K562 (cell line): ENCODE measurements around the gene ESR2. TPM values are rescaled to one million over a fixed set of nuclear protein-coding genes. Genes with fewer than 3 reads are reported as not detected.

Experiments used
- ATAC-seq: fragments of 200-7000 bp; cut with Tn5 transposase; 3 replicates; pipeline ENCODE4 v1.9.1; 2020; ENCODE audit warnings: moderate library complexity
- BruUV-seq: library from RNA; stranded (reverse); fragments of 400-500 nt; replicated peaks from 2 replicates; lab custom pipeline; 2021; lab: Mats Ljungman, UMichigan
- CTCF ChIA-PET: fragments of 300-600 bp; formaldehyde crosslinking; extraction: SDS; loops from one replicate; lab custom pipeline; 2021; ENCODE audit warnings: low intra/inter-chr PET ratio; lab: Yijun Ruan, JAX
- POLR2A ChIA-PET: fragments of 300-600, 350-650 bp; sonication (Branson Sonifier 250); formaldehyde crosslinking; extraction: SDS; loops from one replicate; lab custom pipeline; 2021; ENCODE audit warnings: antibody characterized with exemption, inconsistent platforms; lab: Yijun Ruan, JAX
- DNase-seq, 4 experiments: peaks; one replicate each; pipeline versions ENCODE4 v3.0.0 to v3.0.0-alpha.2; 2011 to 2018; ENCODE audit warnings: low spot score in 3 of 4, mixed read lengths in 3 of 4; ENCODE audit errors: extremely low read depth in 1 of 4
- FAIRE-seq: peaks from 2 replicates; lab custom pipeline; 2011; peaks lifted over from hg19 to GRCh38; lab: Jason Lieb, UNC
- H2AFZ ChIP-seq: 2 replicates; pipeline ENCODE4 v1.6.0; 2011; ENCODE audit warnings: low read depth, low read length, control low read depth, inconsistent platforms
- H3K27ac ChIP-seq: fragments of 200-600 bp; 3 replicates; pipeline ENCODE4 v1.8.0; 2011; ENCODE audit warnings: low read depth, mild to moderate bottlenecking, control low read depth, inconsistent platforms, low read length, moderate library complexity, mixed read lengths; ENCODE audit errors: extremely low read depth
- H3K27me3 ChIP-seq, 2 experiments: fragments of 300-600 bp in 1 of 2; 2 replicates in 1 of 2; 3 replicates in 1 of 2; pipeline versions ENCODE4 v1.6.0 to v1.8.0; 2011; ENCODE audit warnings: inconsistent platforms in 2 of 2, low read length in 2 of 2, mild to moderate bottlenecking in 1 of 2, mixed read lengths in 1 of 2, moderate library complexity in 1 of 2; ENCODE audit not compliant: control insufficient read depth in 2 of 2, insufficient read depth in 2 of 2
- H3K36me3 ChIP-seq: fragments of 300-600 bp; 3 replicates; pipeline ENCODE4 v1.8.0; 2011; ENCODE audit warnings: mild to moderate bottlenecking, low read length, inconsistent platforms; ENCODE audit not compliant: control insufficient read depth, insufficient read depth
- H3K4me1 ChIP-seq, 2 experiments: fragments of 200-600 bp in 1 of 2; replicated peaks in 1 of 2; 2 replicates in 1 of 2; 3 replicates in 1 of 2; pipeline versions ENCODE4 v1.5.1 to v1.8.0; 2011; ENCODE audit warnings: inconsistent platforms in 2 of 2, low read length in 2 of 2, mild to moderate bottlenecking in 1 of 2, mixed read lengths in 1 of 2, moderate library complexity in 1 of 2; ENCODE audit not compliant: control insufficient read depth in 2 of 2, insufficient read depth in 2 of 2
- H3K4me2 ChIP-seq: 2 replicates; pipeline ENCODE4 v1.6.1; 2011; ENCODE audit warnings: low read length, control low read depth, inconsistent platforms, mixed read lengths; ENCODE audit not compliant: insufficient read depth
- H3K4me3 ChIP-seq: fragments of 200-600 bp; sonication (generic), shearing (Covaris generic); 2 replicates; pipeline ENCODE4 v1.5.1; 2016; ENCODE audit warnings: control low read depth, inconsistent platforms
- H3K79me2 ChIP-seq: fragments of 200-600 bp; 3 replicates; pipeline ENCODE4 v1.8.0; 2011; ENCODE audit warnings: low read length, inconsistent platforms; ENCODE audit not compliant: control insufficient read depth, insufficient read depth
- H3K9ac ChIP-seq, 2 experiments: 2 replicates each; pipeline versions ENCODE4 v1.6.0 to v1.6.1; 2011; ENCODE audit warnings: low read depth in 2 of 2, low read length in 2 of 2, control low read depth in 1 of 2, inconsistent platforms in 1 of 2, mild to moderate bottlenecking in 1 of 2, mixed read lengths in 1 of 2; ENCODE audit not compliant: insufficient read depth in 1 of 2
- H3K9me1 ChIP-seq: one replicate; pipeline ENCODE4 v1.6.0; 2011; ENCODE audit warnings: inconsistent platforms, mild to moderate bottlenecking, low read length, moderate library complexity; ENCODE audit not compliant: control insufficient read depth, insufficient read depth
- H3K9me3 ChIP-seq: replicated peaks from 2 replicates; pipeline ENCODE4 v1.5.1; 2011; ENCODE audit warnings: low read depth, low read length, inconsistent platforms; ENCODE audit not compliant: control insufficient read depth, insufficient read depth
- H4K20me1 ChIP-seq: replicated peaks from 2 replicates; pipeline ENCODE4 v1.6.1; 2011; ENCODE audit warnings: low read length, inconsistent platforms, mixed read lengths; ENCODE audit not compliant: control insufficient read depth, insufficient read depth
- C11orf30 ChIP-seq: fragments of 450-650 bp; IDR thresholded peaks from 2 replicates; pipeline ENCODE4 v1.6.1; 2016; ENCODE audit warnings: low read depth, mild to moderate bottlenecking
- ETV6 ChIP-seq, 3 experiments: fragments of 150-350 bp in 1 of 3; sonication (generic) in 1 of 3; formaldehyde crosslinking in 1 of 3; IDR thresholded peaks; 2 replicates each; pipeline versions ENCODE4 v1.6.1 to v1.8.0; 2014 to 2022; ENCODE audit warnings: borderline replicate concordance in 2 of 3, low read depth in 2 of 3, antibody characterized with exemption in 1 of 3, low read length in 1 of 3, mild to moderate bottlenecking in 1 of 3, missing genetic modification reagents in 1 of 3
- HDAC2 ChIP-seq: fragments of 450-650 bp; IDR thresholded peaks from 2 replicates; pipeline ENCODE4 v1.6.1; 2016; ENCODE audit warnings: mild to moderate bottlenecking
- KAT8 ChIP-seq: fragments of 450-650 bp; IDR thresholded peaks from 2 replicates; pipeline ENCODE4 v1.6.1; 2016; ENCODE audit warnings: low read depth, mild to moderate bottlenecking
- SAFB2 ChIP-seq: fragments of 200-400 bp; formaldehyde crosslinking; IDR thresholded peaks from 2 replicates; pipeline ENCODE4 v1.6.1; 2018; ENCODE audit warnings: borderline replicate concordance, low read length, low read depth, moderate library complexity; ENCODE audit not compliant: severe bottlenecking
- TRIM28 ChIP-seq: fragments of 450-650 bp; IDR thresholded peaks from 2 replicates; pipeline ENCODE4 v1.6.1; 2017
- YBX1 ChIP-seq: fragments of 450-650 bp; IDR thresholded peaks from 2 replicates; pipeline ENCODE4 v1.7.1; 2016; ENCODE audit warnings: mild to moderate bottlenecking
- ZFX ChIP-seq: sonication (generic); formaldehyde crosslinking; IDR thresholded peaks from 2 replicates; pipeline ENCODE4 v1.8.0; 2022; ENCODE audit warnings: mild to moderate bottlenecking, missing genetic modification reagents, moderate library complexity
- ZNF347 ChIP-seq: fragments of 450-650 bp; formaldehyde crosslinking; IDR thresholded peaks from 2 replicates; pipeline ENCODE4 v1.4.0; 2020; ENCODE audit warnings: low read depth, mild to moderate bottlenecking, moderate library complexity
- WGBS: fragments of 100-300 bp; shearing (Covaris generic); methylation state at CpG from one replicate; pipeline ENCODE4 v1.1.6; 2016; ENCODE audit warnings: low coverage, mixed read lengths; ENCODE audit not compliant: insufficient coverage; ENCODE audit errors: missing lambda C conversion rate; 5-methylcytosine and 5-hydroxymethylcytosine counted together
- in situ Hi-C: fragments of 300-500 bp; cut with MboI; formaldehyde crosslinking; loops from 4 replicates; pipeline ENCODE4 v1.15.0; 2018; ENCODE audit warnings: inconsistent platforms, mixed read lengths
- intact Hi-C: fragments of 100-400 bp; cut with micrococcal nuclease; formaldehyde crosslinking; loops from 2 replicates; pipeline ENCODE4 v1.14.2; 2022
- polyA plus RNA-seq, 8 experiments: library from polyadenylated mRNA; depleted of rRNA in 4 of 8; stranded (reverse) in 5 of 8; unstranded in 3 of 8; fragments of >200 nt; fragmentation: Nextera tagmentation in 2 of 8; fragmentation: Illumina TruSeq in 1 of 8; extraction: Ambion mirVana in 2 of 8; extraction: Trizol in 1 of 8; gene quantifications; 2 replicates each; pipeline versions ENCODE4 v1.2.1 to v1.2.3, GENCODE V29; 2011 to 2014; ENCODE audit warnings: inconsistent platforms in 1 of 8, missing spikeins in 1 of 8
- total RNA-seq, 7 experiments: library from RNA; depleted of rRNA in 6 of 7; stranded (reverse); fragments of >200 nt in 6 of 7; fragmentation: Illumina TruSeq in 2 of 7; extraction: Trizol in 2 of 7; gene quantifications; 2 replicates each; pipeline versions ENCODE4 v1.2.1 to v1.2.3, GENCODE V29; 2011 to 2021; ENCODE audit warnings: low replicate concordance in 1 of 7
- TF ChIP-seq, protein P1 (sequence below): sonication (generic); formaldehyde crosslinking; IDR thresholded peaks from 2 replicates; pipeline ENCODE4 v1.8.1; 2023; ENCODE audit warnings: mild to moderate bottlenecking, missing genetic modification reagents
- TF ChIP-seq, protein P2 (sequence below): fragments of 250-450 bp; sonication (Bioruptor Pico); IDR thresholded peaks from 2 replicates; pipeline ENCODE4 v1.8.0; 2021; ENCODE audit warnings: borderline replicate concordance, mild to moderate bottlenecking, moderate library complexity; ENCODE audit not compliant: poor library complexity, severe bottlenecking
- TF ChIP-seq, protein P3 (sequence below), 2 experiments: fragments of 450-650 bp; IDR thresholded peaks; 2 replicates each; pipeline ENCODE4 v1.6.1; 2016; ENCODE audit warnings: mild to moderate bottlenecking in 2 of 2, borderline replicate concordance in 1 of 2, low read depth in 1 of 2, moderate library complexity in 1 of 2

ESR2 gene
- total and polyA plus RNA-seq, 9 of the 15 experiments (the other 6 are each of a cell fraction or from before 2014, with no cell fraction given) = 0.07 to 3.8 (median 2.0) TPM

DNA sequence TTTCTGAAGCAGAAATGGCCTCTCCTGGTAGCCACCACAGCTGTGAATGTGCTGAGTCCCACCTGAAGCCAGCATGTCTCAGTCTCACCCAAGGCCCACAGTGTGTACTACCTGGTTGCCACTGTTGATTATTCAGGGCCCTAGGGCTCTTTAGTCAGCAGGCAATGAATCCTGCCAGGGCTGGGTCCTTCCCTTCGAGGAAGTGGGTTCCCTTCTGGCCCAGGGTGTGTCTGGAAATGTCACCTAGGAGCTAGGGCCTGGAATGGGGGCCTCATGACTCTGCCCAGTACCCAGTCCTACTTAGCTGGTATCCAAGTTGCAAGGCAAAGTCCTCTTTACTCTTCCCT lies 234.0 kb downstream of the ESR2 start:
- in situ Hi-C loops = no loop called here
- POLR2A ChIA-PET = no interaction called here
- H4K20me1 ChIP-seq = no peaks in the 10 kb centered on the region
- no peak overlapping the region for H3K4me3 ChIP-seq
- no peaks in the 10 kb centered on the region for H3K27me3 ChIP-seq
- no peak for FAIRE-seq
- no peak overlapping the region for H3K27ac ChIP-seq
- no peak overlapping the region for H3K4me2 ChIP-seq
- no TSS peak for BruUV-seq
- no peaks in the 10 kb centered on the region for H3K36me3 ChIP-seq
- TF ChIP-seq TRIM28 (no peak), ETV6 (IDR thresholded peaks at IDR 0.05; ENCODE audit: borderline replicate concordance in 1 of 2, low read depth in 2 of 2, low read length in 1 of 2) (no peak), ETV6 (CRISPR knock-in tag; IDR thresholded peaks at IDR 0.05; ENCODE audit: borderline replicate concordance) (no peak), KAT8 (no peak), HDAC2 (no peak), C11orf30 (no peak), YBX1 (no peak), ZFX (CRISPR knock-in tag) (no peak), ZNF347 (no peak), SAFB2 (no peak)
- TF ChIP-seq, protein P1, sequence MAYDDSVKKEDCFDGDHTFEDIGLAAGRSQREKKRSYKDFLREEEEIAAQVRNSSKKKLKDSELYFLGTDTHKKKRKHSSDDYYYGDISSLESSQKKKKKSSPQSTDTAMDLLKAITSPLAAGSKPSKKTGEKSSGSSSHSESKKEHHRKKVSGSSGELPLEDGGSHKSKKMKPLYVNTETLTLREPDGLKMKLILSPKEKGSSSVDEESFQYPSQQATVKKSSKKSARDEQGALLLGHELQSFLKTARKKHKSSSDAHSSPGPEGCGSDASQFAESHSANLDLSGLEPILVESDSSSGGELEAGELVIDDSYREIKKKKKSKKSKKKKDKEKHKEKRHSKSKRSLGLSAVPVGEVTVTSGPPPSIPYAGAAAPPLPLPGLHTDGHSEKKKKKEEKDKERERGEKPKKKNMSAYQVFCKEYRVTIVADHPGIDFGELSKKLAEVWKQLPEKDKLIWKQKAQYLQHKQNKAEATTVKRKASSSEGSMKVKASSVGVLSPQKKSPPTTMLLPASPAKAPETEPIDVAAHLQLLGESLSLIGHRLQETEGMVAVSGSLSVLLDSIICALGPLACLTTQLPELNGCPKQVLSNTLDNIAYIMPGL (CRISPR knock-in tag) = no peak
- TF ChIP-seq, protein P2, sequence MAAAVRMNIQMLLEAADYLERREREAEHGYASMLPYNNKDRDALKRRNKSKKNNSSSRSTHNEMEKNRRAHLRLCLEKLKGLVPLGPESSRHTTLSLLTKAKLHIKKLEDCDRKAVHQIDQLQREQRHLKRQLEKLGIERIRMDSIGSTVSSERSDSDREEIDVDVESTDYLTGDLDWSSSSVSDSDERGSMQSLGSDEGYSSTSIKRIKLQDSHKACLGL (CRISPR knock-in tag) = no peak
- TF ChIP-seq, protein P3, sequence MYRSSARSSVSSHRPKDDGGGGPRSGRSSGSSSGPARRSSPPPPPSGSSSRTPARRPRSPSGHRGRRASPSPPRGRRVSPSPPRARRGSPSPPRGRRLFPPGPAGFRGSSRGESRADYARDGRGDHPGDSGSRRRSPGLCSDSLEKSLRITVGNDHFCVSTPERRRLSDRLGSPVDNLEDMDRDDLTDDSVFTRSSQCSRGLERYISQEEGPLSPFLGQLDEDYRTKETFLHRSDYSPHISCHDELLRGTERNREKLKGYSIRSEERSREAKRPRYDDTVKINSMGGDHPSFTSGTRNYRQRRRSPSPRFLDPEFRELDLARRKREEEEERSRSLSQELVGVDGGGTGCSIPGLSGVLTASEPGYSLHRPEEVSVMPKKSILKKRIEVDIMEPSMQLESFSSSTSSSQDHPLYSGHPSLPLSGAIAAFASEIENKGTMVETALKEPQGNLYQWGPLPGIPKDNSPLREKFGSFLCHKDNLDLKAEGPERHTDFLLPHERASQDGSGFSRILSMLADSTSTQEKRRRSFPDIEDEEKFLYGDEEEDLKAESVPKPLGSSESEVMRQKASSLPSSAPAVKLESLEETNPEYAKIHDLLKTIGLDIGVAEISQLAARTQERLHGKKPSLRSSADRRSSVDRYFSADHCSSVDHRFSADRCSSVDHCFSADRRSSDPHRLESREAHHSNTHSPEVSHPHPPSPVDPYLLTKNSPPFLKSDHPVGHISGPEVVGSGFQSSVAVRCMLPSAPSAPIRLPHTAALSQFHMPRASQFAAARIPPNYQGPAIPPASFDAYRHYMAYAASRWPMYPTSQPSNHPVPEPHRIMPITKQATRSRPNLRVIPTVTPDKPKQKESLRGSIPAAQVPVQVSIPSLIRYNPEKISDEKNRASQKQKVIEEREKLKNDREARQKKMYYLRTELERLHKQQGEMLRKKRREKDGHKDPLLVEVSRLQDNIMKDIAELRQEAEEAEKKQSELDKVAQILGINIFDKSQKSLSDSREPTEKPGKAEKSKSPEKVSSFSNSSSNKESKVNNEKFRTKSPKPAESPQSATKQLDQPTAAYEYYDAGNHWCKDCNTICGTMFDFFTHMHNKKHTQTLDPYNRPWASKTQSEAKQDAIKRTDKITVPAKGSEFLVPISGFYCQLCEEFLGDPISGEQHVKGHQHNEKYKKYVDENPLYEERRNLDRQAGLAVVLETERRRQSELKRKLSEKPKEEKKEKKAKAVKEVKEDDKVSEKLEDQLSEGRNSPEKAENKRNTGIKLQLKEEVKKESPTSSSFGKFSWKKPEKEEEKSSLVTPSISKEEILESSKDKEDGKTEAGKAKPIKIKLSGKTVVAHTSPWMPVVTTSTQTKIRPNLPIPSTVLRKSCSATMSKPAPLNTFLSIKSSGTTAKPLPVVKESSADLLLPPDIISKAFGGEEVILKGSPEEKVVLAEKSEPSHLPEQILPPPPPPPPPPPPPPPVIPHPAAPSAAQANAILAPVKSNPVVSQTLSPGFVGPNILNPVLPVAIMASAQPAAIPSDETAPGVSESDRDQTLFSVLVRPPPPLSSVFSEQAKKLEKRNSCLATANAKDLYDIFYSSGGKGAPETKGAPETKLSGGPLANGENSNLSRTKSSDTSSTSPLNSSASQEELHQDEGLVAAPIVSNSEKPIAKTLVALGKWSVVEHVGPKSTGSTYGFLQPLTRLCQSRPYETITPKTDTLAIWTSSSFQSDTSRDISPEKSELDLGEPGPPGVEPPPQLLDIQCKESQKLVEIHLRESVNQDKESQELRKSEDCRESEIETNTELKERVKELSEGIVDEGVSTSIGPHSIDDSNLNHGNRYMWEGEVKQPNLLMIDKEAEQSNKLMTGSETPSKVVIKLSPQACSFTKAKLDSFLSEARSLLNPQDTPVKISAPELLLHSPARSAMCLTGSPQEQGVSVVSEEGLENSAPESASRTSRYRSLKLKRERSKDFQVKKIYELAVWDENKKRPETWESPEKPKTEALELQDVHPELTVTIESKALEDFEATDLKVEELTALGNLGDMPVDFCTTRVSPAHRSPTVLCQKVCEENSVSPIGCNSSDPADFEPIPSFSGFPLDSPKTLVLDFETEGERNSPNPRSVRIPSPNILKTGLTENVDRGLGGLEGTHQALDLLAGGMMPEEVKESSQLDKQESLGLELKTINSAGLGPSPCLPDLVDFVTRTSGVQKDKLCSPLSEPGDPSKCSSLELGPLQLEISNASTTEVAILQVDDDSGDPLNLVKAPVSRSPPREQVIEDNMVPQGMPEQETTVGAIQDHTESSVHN (IDR thresholded peaks at IDR 0.05; ENCODE audit: borderline replicate concordance in 1 of 2, low read depth in 1 of 2) = no peak
- TF ChIP-seq, all 486 proteins: peak for 0
- no peaks in the 10 kb centered on the region for H3K9me1 ChIP-seq
- intact Hi-C loops = loop anchor here (5.0 kb wide), 1 partner anchor 242 kb away; no protein-coding TSS in a partner anchor
- WGBS = no CpG with 5 or more reads among the region's 1 CpG
- H3K9ac ChIP-seq = no peak overlapping the region
- CTCF ChIA-PET = no interaction called here
- ATAC-seq (no peak), DNase-seq (no peak)
- no peaks in the 10 kb centered on the region for H3K9me3 ChIP-seq
- H3K4me1 ChIP-seq = no peaks in the 10 kb centered on the region
- H2AFZ ChIP-seq = no peak overlapping the region
- no peaks in the 10 kb centered on the region for H3K79me2 ChIP-seq
